ENCODE data around the gene MRPL24.
A peak's percentile ranks its signal among the peaks of the same experiment; 100 is the strongest.

The MRPL24 gene

DNA sequence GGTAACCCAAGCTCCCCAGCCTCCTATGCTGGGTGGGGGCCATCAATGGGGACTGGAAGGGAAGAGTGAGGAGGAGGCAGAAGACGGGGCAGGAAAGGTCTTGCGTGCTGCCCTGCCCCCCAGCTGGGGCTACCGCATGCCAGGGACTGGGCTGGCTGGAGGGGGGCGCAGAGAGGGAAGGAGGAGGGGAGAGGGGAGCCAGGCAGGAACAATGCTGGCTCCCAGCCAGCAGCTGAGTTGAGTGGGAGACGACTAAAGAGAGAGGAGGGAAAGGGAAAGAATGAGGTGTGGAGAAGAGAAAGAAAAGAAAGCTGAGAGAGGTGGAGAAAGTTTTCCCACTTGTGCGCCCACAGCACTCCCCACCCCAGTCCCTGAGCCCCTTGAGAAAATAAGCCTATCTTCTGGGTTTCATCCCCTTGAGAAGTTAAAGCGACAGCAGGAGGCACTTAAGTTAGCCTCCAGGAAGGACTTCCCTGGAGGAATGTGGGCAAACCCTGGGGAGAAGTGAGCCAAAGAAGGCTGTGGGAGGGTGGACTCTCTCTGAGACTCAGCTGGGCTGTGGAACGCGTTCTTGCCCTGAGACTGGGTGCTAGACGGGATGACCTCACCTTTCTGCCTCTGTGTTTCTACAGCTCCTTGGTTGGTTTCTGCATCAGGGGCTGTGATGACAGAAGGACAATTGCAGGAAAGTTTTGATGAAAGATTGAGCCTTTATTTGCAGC is 50.8 kb downstream of the MRPL24 start:
- TF ChIP-seq, protein P1, sequence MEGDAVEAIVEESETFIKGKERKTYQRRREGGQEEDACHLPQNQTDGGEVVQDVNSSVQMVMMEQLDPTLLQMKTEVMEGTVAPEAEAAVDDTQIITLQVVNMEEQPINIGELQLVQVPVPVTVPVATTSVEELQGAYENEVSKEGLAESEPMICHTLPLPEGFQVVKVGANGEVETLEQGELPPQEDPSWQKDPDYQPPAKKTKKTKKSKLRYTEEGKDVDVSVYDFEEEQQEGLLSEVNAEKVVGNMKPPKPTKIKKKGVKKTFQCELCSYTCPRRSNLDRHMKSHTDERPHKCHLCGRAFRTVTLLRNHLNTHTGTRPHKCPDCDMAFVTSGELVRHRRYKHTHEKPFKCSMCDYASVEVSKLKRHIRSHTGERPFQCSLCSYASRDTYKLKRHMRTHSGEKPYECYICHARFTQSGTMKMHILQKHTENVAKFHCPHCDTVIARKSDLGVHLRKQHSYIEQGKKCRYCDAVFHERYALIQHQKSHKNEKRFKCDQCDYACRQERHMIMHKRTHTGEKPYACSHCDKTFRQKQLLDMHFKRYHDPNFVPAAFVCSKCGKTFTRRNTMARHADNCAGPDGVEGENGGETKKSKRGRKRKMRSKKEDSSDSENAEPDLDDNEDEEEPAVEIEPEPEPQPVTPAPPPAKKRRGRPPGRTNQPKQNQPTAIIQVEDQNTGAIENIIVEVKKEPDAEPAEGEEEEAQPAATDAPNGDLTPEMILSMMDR (IDR thresholded peaks at IDR 0.05), result no peak
- no peaks in the 10 kb centered on the region for H3K9me3 Mint-ChIP-seq
- peak overlapping the region; percentile 82 for H3K4me3 Mint-ChIP-seq
- DNase-seq, result peak; percentile 48
- peaks cover 65% of the 10 kb centered on the region for H3K4me1 Mint-ChIP-seq
- peak overlapping the region; percentile 91 for H3K27ac Mint-ChIP-seq
- H3K27me3 Mint-ChIP-seq (ENCODE audit: low read depth, poor library complexity), result peaks cover under 1% of the 10 kb centered on the region
- H3K36me3 Mint-ChIP-seq (ENCODE audit: low read depth), result no peaks in the 10 kb centered on the region

DNA sequence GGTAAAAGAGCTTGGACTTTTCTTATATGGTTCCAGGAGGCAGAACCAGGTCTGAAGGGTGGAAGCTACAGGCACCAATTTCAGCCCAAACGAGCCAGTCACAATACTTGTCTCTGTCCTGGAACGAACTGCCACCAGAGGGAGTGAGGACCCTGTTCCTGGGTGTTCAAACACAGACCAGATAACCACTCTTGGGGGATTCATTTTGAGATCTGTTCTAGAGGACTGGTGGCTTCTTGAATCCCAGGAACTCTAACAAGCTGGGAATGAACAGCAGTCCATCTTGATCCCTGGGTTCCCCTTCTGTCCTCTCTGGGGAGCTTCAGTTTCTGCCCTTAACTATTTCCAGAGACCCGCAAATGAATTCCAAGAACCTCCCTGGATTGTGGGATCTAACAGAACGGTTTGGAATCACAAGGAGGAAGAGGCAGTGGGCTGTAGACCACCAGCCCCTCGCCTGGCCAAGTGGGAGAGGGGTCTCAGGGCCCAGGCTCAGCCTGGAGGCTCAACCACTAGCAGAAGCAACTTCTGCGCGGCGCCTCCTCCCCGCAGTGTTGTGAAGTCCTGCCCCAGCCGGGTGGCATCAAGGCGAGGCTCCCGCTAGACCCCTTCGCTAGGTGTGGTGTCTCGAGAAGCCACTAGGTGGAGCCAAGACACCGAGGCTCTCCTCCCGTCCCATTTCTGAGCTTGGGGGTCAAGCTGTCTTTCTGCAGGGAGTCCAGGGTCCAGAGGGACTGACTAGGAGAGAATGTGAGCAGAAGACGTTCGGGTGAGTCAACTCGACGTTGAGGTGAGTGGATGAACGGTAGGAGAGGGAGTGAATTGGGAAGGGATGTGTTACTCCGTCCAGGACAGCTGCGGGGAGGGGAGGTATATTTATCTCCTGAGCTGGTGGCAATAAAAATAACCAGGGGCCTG is 51.6 kb downstream of the MRPL24 start:
- TF ChIP-seq, protein P1 (IDR thresholded peaks at IDR 0.05), result peak; percentile 73
- Mint-ChIP-seq H3K27me3 (ENCODE audit: low read depth, poor library complexity) (peaks cover 8% of the 10 kb centered on the region), H3K27ac (peak overlapping the region; percentile 91), H3K4me1 (peaks cover 59% of the 10 kb centered on the region), H3K36me3 (ENCODE audit: low read depth) (no peaks in the 10 kb centered on the region), H3K4me3 (peak overlapping the region; percentile 82), H3K9me3 (no peaks in the 10 kb centered on the region)
- DNase-seq, result peak; percentile 86

Measured in nephron progenitor cell (in vitro differentiated cells).